K562 (cell line): ENCODE data around the gene PWWP2A. TPM values are rescaled to one million over a fixed set of nuclear protein-coding genes. Genes with fewer than 3 reads are reported as not detected.

Experiments
- ATAC-seq: fragments of 200-7000 bp; cut with Tn5 transposase; 3 replicates; pipeline ENCODE4 v1.9.1; 2020; ENCODE audit warnings: moderate library complexity
- BruUV-seq: library from RNA; stranded (reverse); fragments of 400-500 nt; replicated peaks from 2 replicates; lab custom pipeline; 2021; lab: Mats Ljungman, UMichigan
- CTCF ChIA-PET: fragments of 300-600 bp; formaldehyde crosslinking; extraction: SDS; loops from one replicate; lab custom pipeline; 2021; ENCODE audit warnings: low intra/inter-chr PET ratio; lab: Yijun Ruan, JAX
- POLR2A ChIA-PET: fragments of 300-600, 350-650 bp; sonication (Branson Sonifier 250); formaldehyde crosslinking; extraction: SDS; loops from one replicate; lab custom pipeline; 2021; ENCODE audit warnings: antibody characterized with exemption, inconsistent platforms; lab: Yijun Ruan, JAX
- DNase-seq, 4 experiments: peaks; one replicate each; pipeline versions ENCODE4 v3.0.0 to v3.0.0-alpha.2; 2011 to 2018; ENCODE audit warnings: low spot score in 3 of 4, mixed read lengths in 3 of 4; ENCODE audit errors: extremely low read depth in 1 of 4
- FAIRE-seq: peaks from 2 replicates; lab custom pipeline; 2011; peaks lifted over from hg19 to GRCh38; lab: Jason Lieb, UNC
- H2AFZ ChIP-seq: 2 replicates; pipeline ENCODE4 v1.6.0; 2011; ENCODE audit warnings: low read depth, low read length, control low read depth, inconsistent platforms
- H3K27ac ChIP-seq: fragments of 200-600 bp; 3 replicates; pipeline ENCODE4 v1.8.0; 2011; ENCODE audit warnings: low read depth, mild to moderate bottlenecking, control low read depth, inconsistent platforms, low read length, moderate library complexity, mixed read lengths; ENCODE audit errors: extremely low read depth
- H3K27me3 ChIP-seq, 2 experiments: fragments of 300-600 bp in 1 of 2; 2 replicates in 1 of 2; 3 replicates in 1 of 2; pipeline versions ENCODE4 v1.6.0 to v1.8.0; 2011; ENCODE audit warnings: inconsistent platforms in 2 of 2, low read length in 2 of 2, mild to moderate bottlenecking in 1 of 2, mixed read lengths in 1 of 2, moderate library complexity in 1 of 2; ENCODE audit not compliant: control insufficient read depth in 2 of 2, insufficient read depth in 2 of 2
- H3K36me3 ChIP-seq: fragments of 300-600 bp; 3 replicates; pipeline ENCODE4 v1.8.0; 2011; ENCODE audit warnings: mild to moderate bottlenecking, low read length, inconsistent platforms; ENCODE audit not compliant: control insufficient read depth, insufficient read depth
- H3K4me1 ChIP-seq, 2 experiments: fragments of 200-600 bp in 1 of 2; replicated peaks in 1 of 2; 2 replicates in 1 of 2; 3 replicates in 1 of 2; pipeline versions ENCODE4 v1.5.1 to v1.8.0; 2011; ENCODE audit warnings: inconsistent platforms in 2 of 2, low read length in 2 of 2, mild to moderate bottlenecking in 1 of 2, mixed read lengths in 1 of 2, moderate library complexity in 1 of 2; ENCODE audit not compliant: control insufficient read depth in 2 of 2, insufficient read depth in 2 of 2
- H3K4me2 ChIP-seq: 2 replicates; pipeline ENCODE4 v1.6.1; 2011; ENCODE audit warnings: low read length, control low read depth, inconsistent platforms, mixed read lengths; ENCODE audit not compliant: insufficient read depth
- H3K4me3 ChIP-seq: fragments of 200-600 bp; sonication (generic), shearing (Covaris generic); 2 replicates; pipeline ENCODE4 v1.5.1; 2016; ENCODE audit warnings: control low read depth, inconsistent platforms
- H3K79me2 ChIP-seq: fragments of 200-600 bp; 3 replicates; pipeline ENCODE4 v1.8.0; 2011; ENCODE audit warnings: low read length, inconsistent platforms; ENCODE audit not compliant: control insufficient read depth, insufficient read depth
- H3K9ac ChIP-seq, 2 experiments: 2 replicates each; pipeline versions ENCODE4 v1.6.0 to v1.6.1; 2011; ENCODE audit warnings: low read depth in 2 of 2, low read length in 2 of 2, control low read depth in 1 of 2, inconsistent platforms in 1 of 2, mild to moderate bottlenecking in 1 of 2, mixed read lengths in 1 of 2; ENCODE audit not compliant: insufficient read depth in 1 of 2
- H3K9me1 ChIP-seq: one replicate; pipeline ENCODE4 v1.6.0; 2011; ENCODE audit warnings: inconsistent platforms, mild to moderate bottlenecking, low read length, moderate library complexity; ENCODE audit not compliant: control insufficient read depth, insufficient read depth
- H3K9me3 ChIP-seq: replicated peaks from 2 replicates; pipeline ENCODE4 v1.5.1; 2011; ENCODE audit warnings: low read depth, low read length, inconsistent platforms; ENCODE audit not compliant: control insufficient read depth, insufficient read depth
- H4K20me1 ChIP-seq: replicated peaks from 2 replicates; pipeline ENCODE4 v1.6.1; 2011; ENCODE audit warnings: low read length, inconsistent platforms, mixed read lengths; ENCODE audit not compliant: control insufficient read depth, insufficient read depth
- ARHGAP35 ChIP-seq: fragments of 450-650 bp; IDR thresholded peaks from 2 replicates; pipeline ENCODE4 v1.6.1; 2018; ENCODE audit not compliant: partially characterized antibody
- PPARD ChIP-seq: fragments of 250-450 bp; sonication (Bioruptor Pico); IDR thresholded peaks from 2 replicates; pipeline ENCODE4 v1.8.0; 2022; ENCODE audit warnings: inconsistent platforms, mild to moderate bottlenecking, moderate library complexity
- ZNF239 ChIP-seq: fragments of 250-450 bp; sonication (Bioruptor Pico); IDR thresholded peaks from 2 replicates; pipeline ENCODE4 v1.4.0; 2020; ENCODE audit warnings: mild to moderate bottlenecking
- ZNF280A ChIP-seq: fragments of 450-650 bp; IDR thresholded peaks from 2 replicates; pipeline ENCODE4 v1.6.1; 2018; ENCODE audit warnings: mild to moderate bottlenecking, low read depth; ENCODE audit not compliant: partially characterized antibody
- ZNF3 ChIP-seq: fragments of 250-450 bp; sonication (Bioruptor Pico); IDR thresholded peaks from 2 replicates; pipeline ENCODE4 v1.5.0; 2021; ENCODE audit warnings: mild to moderate bottlenecking, moderate library complexity
- ZNF316 ChIP-seq: fragments of 450-650 bp; IDR thresholded peaks from 2 replicates; pipeline ENCODE4 v1.6.1; 2016
- ZNF668 ChIP-seq: fragments of 250-450 bp; sonication (Bioruptor Pico); IDR thresholded peaks from 2 replicates; pipeline ENCODE4 v1.8.0; 2022; ENCODE audit warnings: mild to moderate bottlenecking, inconsistent platforms
- WGBS: fragments of 100-300 bp; shearing (Covaris generic); methylation state at CpG from one replicate; pipeline ENCODE4 v1.1.6; 2016; ENCODE audit warnings: low coverage, mixed read lengths; ENCODE audit not compliant: insufficient coverage; ENCODE audit errors: missing lambda C conversion rate; 5-methylcytosine and 5-hydroxymethylcytosine counted together
- in situ Hi-C: fragments of 300-500 bp; cut with MboI; formaldehyde crosslinking; loops from 4 replicates; pipeline ENCODE4 v1.15.0; 2018; ENCODE audit warnings: inconsistent platforms, mixed read lengths
- intact Hi-C: fragments of 100-400 bp; cut with micrococcal nuclease; formaldehyde crosslinking; loops from 2 replicates; pipeline ENCODE4 v1.14.2; 2022
- polyA plus RNA-seq, 8 experiments: library from polyadenylated mRNA; depleted of rRNA in 4 of 8; stranded (reverse) in 5 of 8; unstranded in 3 of 8; fragments of >200 nt; fragmentation: Nextera tagmentation in 2 of 8; fragmentation: Illumina TruSeq in 1 of 8; extraction: Ambion mirVana in 2 of 8; extraction: Trizol in 1 of 8; gene quantifications; 2 replicates each; pipeline versions ENCODE4 v1.2.1 to v1.2.3, GENCODE V29; 2011 to 2014; ENCODE audit warnings: inconsistent platforms in 1 of 8, missing spikeins in 1 of 8
- total RNA-seq, 7 experiments: library from RNA; depleted of rRNA in 6 of 7; stranded (reverse); fragments of >200 nt in 6 of 7; fragmentation: Illumina TruSeq in 2 of 7; extraction: Trizol in 2 of 7; gene quantifications; 2 replicates each; pipeline versions ENCODE4 v1.2.1 to v1.2.3, GENCODE V29; 2011 to 2021; ENCODE audit warnings: low replicate concordance in 1 of 7
- TF ChIP-seq, protein P1 (sequence below): fragments of 250-450 bp; sonication (Bioruptor Pico); IDR thresholded peaks from 2 replicates; pipeline ENCODE4 v1.4.0; 2020; ENCODE audit warnings: borderline replicate concordance
- TF ChIP-seq, protein P2 (sequence below): sonication (generic); formaldehyde crosslinking; IDR thresholded peaks from 2 replicates; pipeline ENCODE4 v1.8.0; 2023; ENCODE audit warnings: mild to moderate bottlenecking, missing genetic modification reagents
- TF ChIP-seq, protein P3 (sequence below): fragments of 450-650 bp; IDR thresholded peaks from 2 replicates; pipeline ENCODE4 v1.6.1; 2016

The PWWP2A gene
- total and polyA plus RNA-seq, 9 of the 15 experiments (the other 6 are each of a cell fraction or from before 2014, with no cell fraction given): 2.7 to 26.3 (median 14.6) TPM

GRCh38 chr5:160076997-160077396, 42.3 kb downstream of the PWWP2A start:
- WGBS: 70% methylated on average over 2 of the region's 2 CpGs
- H3K4me3 ChIP-seq: no peak overlapping the region
- no peaks in the 10 kb centered on the region for H3K9me3 ChIP-seq
- H3K4me1 ChIP-seq: peaks cover 0 to 13% of the 10 kb centered on the region in 2 experiments; a peak in 2 of 5 replicates
- in situ Hi-C loops (no loop called here), intact Hi-C loops (no loop called here)
- H3K27me3 ChIP-seq: no peaks in the 10 kb centered on the region
- H3K9me1 ChIP-seq: no peaks in the 10 kb centered on the region
- peaks cover 11% of the 10 kb centered on the region for H3K36me3 ChIP-seq
- no peaks in the 10 kb centered on the region for H3K79me2 ChIP-seq
- no peak overlapping the region for H2AFZ ChIP-seq
- no peaks in the 10 kb centered on the region for H4K20me1 ChIP-seq
- no TSS peak for BruUV-seq
- TF ChIP-seq ZNF668: no peak
- FAIRE-seq (no peak), ATAC-seq (no peak), DNase-seq (no peak)
- POLR2A ChIA-PET: interaction anchor here (1.0 to 1.2 kb wide), 2 partner anchors 15 to 33 kb away, joined by 3 to 4 read pairs; no protein-coding TSS in a partner anchor
- H3K9ac ChIP-seq: no peak overlapping the region
- CTCF ChIA-PET: no interaction called here
- H3K27ac ChIP-seq: no peak overlapping the region
- no peak overlapping the region for H3K4me2 ChIP-seq

DNA sequence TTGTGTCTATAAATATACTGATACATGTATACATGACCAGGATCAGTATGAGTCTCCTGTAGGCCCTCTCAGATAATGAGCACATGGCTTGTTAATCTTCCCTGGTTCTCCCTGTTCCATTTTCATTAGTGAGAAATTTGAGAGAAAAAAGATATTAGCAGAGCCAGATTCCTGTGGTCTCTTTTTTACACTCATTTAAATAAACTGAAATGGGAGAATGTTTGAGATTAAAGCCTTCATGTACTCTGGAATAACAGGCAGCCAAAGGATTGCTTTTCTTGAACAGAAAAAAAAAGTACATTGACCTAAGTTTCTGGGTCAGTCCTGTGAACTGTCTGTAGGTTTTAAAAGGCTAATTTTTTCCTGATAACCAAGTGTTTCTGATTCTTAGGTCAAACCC, 44.2 kb downstream of the PWWP2A start:
- BruUV-seq: no TSS peak
- no peak overlapping the region for H3K27ac ChIP-seq
- no peak overlapping the region for H2AFZ ChIP-seq
- POLR2A ChIA-PET: no interaction called here
- CTCF ChIA-PET: no interaction called here
- H3K36me3 ChIP-seq: peaks cover 11% of the 10 kb centered on the region
- no peaks in the 10 kb centered on the region for H3K79me2 ChIP-seq
- no peak overlapping the region for H3K9ac ChIP-seq
- H4K20me1 ChIP-seq: no peaks in the 10 kb centered on the region
- H3K9me1 ChIP-seq: no peaks in the 10 kb centered on the region
- ATAC-seq: no peak
- no peak overlapping the region for H3K4me2 ChIP-seq
- H3K4me1 ChIP-seq: peaks cover 0 to under 1% of the 10 kb centered on the region in 2 experiments; a peak in 2 of 5 replicates
- no peaks in the 10 kb centered on the region for H3K9me3 ChIP-seq
- no peak for FAIRE-seq
- intact Hi-C loops (no loop called here), in situ Hi-C loops (no loop called here)
- TF ChIP-seq, protein P1, sequence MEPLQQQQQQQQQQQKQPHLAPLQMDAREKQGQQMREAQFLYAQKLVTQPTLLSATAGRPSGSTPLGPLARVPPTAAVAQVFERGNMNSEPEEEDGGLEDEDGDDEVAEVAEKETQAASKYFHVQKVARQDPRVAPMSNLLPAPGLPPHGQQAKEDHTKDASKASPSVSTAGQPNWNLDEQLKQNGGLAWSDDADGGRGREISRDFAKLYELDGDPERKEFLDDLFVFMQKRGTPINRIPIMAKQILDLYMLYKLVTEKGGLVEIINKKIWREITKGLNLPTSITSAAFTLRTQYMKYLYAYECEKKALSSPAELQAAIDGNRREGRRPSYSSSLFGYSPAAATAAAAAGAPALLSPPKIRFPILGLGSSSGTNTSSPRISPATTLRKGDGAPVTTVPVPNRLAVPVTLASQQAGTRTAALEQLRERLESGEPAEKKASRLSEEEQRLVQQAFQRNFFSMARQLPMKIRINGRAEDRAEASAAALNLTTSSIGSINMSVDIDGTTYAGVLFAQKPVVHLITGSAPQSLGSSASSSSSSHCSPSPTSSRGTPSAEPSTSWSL (CRISPR knock-in tag): no peak
- TF ChIP-seq ZNF316 (no peak), ZNF280A (no peak), PPARD (CRISPR knock-in tag) (no peak), ARHGAP35 (no peak), ZNF239 (CRISPR knock-in tag) (no peak), ZNF3 (no peak)
- TF ChIP-seq, protein P2, sequence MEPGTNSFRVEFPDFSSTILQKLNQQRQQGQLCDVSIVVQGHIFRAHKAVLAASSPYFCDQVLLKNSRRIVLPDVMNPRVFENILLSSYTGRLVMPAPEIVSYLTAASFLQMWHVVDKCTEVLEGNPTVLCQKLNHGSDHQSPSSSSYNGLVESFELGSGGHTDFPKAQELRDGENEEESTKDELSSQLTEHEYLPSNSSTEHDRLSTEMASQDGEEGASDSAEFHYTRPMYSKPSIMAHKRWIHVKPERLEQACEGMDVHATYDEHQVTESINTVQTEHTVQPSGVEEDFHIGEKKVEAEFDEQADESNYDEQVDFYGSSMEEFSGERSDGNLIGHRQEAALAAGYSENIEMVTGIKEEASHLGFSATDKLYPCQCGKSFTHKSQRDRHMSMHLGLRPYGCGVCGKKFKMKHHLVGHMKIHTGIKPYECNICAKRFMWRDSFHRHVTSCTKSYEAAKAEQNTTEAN (CRISPR knock-in tag): no peak
- TF ChIP-seq, protein P3, sequence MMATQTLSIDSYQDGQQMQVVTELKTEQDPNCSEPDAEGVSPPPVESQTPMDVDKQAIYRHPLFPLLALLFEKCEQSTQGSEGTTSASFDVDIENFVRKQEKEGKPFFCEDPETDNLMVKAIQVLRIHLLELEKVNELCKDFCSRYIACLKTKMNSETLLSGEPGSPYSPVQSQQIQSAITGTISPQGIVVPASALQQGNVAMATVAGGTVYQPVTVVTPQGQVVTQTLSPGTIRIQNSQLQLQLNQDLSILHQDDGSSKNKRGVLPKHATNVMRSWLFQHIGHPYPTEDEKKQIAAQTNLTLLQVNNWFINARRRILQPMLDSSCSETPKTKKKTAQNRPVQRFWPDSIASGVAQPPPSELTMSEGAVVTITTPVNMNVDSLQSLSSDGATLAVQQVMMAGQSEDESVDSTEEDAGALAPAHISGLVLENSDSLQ: no peak
- no peak for DNase-seq
- H3K4me3 ChIP-seq: no peak overlapping the region
- H3K27me3 ChIP-seq: no peaks in the 10 kb centered on the region
